NB4 (cell line): ENCODE data around the gene ALCAM.

Experiments
- DNase-seq: peaks from one replicate; pipeline ENCODE4 v3.0.0; 2010; ENCODE audit warnings: low read depth
- H3K4me3 ChIP-seq: one replicate; pipeline ENCODE4 v1.5.1; 2011; ENCODE audit warnings: mild to moderate bottlenecking, low read depth, low read length, moderate library complexity
- CTCF ChIP-seq: IDR thresholded peaks from one replicate; pipeline ENCODE4 v1.5.1; 2012; ENCODE audit warnings: low read depth, low read length
- MAX ChIP-seq: IDR thresholded peaks from 2 replicates; pipeline ENCODE4 v1.6.1; 2011; ENCODE audit warnings: low read depth, low read length
- MYC ChIP-seq: IDR thresholded peaks from 2 replicates; pipeline ENCODE4 v1.6.1; 2011; ENCODE audit warnings: low read depth, low read length
- POLR2A ChIP-seq: IDR thresholded peaks from 2 replicates; pipeline ENCODE4 v1.6.1; 2011; ENCODE audit warnings: mild to moderate bottlenecking; ENCODE audit not compliant: insufficient read length; ENCODE audit errors: extremely low read depth

The ALCAM gene

GRCh38 chr3:105521770-105522169 is 155.1 kb downstream of the ALCAM start:
- no peak for TF ChIP-seq MYC
- TF ChIP-seq POLR2A = no peak
- TF ChIP-seq MAX = no peak
- TF ChIP-seq CTCF = no peak
- DNase-seq = no peak
- H3K4me3 ChIP-seq = no peak overlapping the region

GRCh38 chr3:105523501-105523900 is 156.8 kb downstream of the ALCAM start:
- no peak for TF ChIP-seq CTCF
- no peak for TF ChIP-seq MYC
- TF ChIP-seq POLR2A = no peak
- no peak for TF ChIP-seq MAX
- DNase-seq = no peak
- no peak overlapping the region for H3K4me3 ChIP-seq

- no peak for TF ChIP-seq CTCF
- TF ChIP-seq MAX = no peak
- no peak for TF ChIP-seq MYC
- no peak for TF ChIP-seq POLR2A
- no peak for DNase-seq
- no peak overlapping the region for H3K4me3 ChIP-seq
Measured at GRCh38 chr3:105525531-105525930, 158.8 kb downstream of the ALCAM start.

GRCh38 chr3:105526360-105527111 is 159.8 kb downstream of the ALCAM start:
- H3K4me3 ChIP-seq = no peak overlapping the region
- DNase-seq = no peak
- no peak for TF ChIP-seq MYC
- no peak for TF ChIP-seq MAX
- no peak for TF ChIP-seq CTCF

GRCh38 chr3:105527535-105527934 is 160.8 kb downstream of the ALCAM start:
- DNase-seq = no peak
- TF ChIP-seq MAX = no peak
- TF ChIP-seq CTCF = no peak
- no peak for TF ChIP-seq MYC
- no peak for TF ChIP-seq POLR2A
- no peak overlapping the region for H3K4me3 ChIP-seq

GRCh38 chr3:105527949-105528348 is 161.2 kb downstream of the ALCAM start:
- no peak overlapping the region for H3K4me3 ChIP-seq
- DNase-seq = no peak
- no peak for TF ChIP-seq CTCF
- no peak for TF ChIP-seq MAX
- no peak for TF ChIP-seq POLR2A
- no peak for TF ChIP-seq MYC
